Superior temporal gyrus (tissue), 1 donor: ENCODE results near the gene VENTX.

Source experiments
- DNase-seq: peaks from one replicate; pipeline ENCODE4 v3.0.0-alpha.2; 2016; ENCODE audit errors: extremely low spot score

VENTX gene

GRCh38 chr10:133235265-133235855 lies 2.3 kb upstream of the VENTX start:
- no peak for DNase-seq

GRCh38 chr10:133235932-133236331 lies 1.7 kb upstream of the VENTX start:
- no peak for DNase-seq

GRCh38 chr10:133236401-133237240 lies 1.0 kb upstream of the VENTX start:
- DNase-seq = no peak

- DNase-seq = no peak
Observed at GRCh38 chr10:133237241-133237587, 441 bp upstream of the VENTX start.

GRCh38 chr10:133238466-133238804 lies 780 bp downstream of the VENTX start:
- DNase-seq = no peak

GRCh38 chr10:133239990-133240389 lies 2.3 kb downstream of the VENTX start:
- no peak for DNase-seq

GRCh38 chr10:133241501-133242205 lies 4.0 kb downstream of the VENTX start:
- DNase-seq = no peak

GRCh38 chr10:133242611-133243356 lies 5.1 kb downstream of the VENTX start:
- no peak for DNase-seq

DNA sequence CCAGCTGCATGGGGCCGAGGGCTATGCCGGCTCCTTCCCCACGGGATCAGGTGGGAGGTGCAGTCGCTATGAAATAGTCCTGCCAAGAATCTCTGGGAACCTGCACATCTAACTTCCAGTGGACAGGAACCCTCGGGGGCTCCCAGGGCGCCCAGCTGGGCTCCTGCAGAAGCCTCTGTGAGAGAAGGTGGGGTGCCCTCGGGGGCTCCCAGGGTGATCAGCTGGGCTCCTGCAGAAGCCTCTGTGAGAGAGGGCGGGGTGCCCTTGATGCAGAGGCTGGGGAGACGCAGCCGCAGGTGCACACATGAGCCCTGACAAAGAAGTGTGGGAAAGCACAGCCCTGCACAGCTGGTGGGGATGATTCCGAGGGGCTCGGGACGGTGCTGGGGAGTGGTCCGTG lies 5.9 kb downstream of the VENTX start:
- DNase-seq = no peak

- no peak for DNase-seq
Observed at GRCh38 chr10:133245439-133246235, 8.0 kb downstream of the VENTX start.

DNA sequence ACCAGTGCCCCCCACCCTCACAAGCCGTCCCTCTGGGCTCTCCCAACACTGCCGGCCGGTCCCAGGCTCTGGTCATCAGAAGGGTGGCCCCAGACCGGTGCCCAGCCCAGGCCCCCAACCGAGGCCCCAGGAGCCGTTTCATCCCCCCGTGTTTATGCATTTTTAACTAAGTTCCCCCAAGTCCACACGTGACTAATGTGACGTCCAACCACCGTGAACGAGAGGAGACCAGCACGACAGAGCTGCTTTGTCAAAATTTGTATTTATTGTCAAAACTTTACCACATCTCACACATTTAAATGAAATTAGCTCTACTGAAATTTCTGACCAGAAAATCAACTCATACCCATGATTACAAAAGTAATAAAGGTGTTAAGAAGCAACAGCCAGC lies 8.6 kb downstream of the VENTX start:
- DNase-seq = no peak

- no peak for DNase-seq
Observed at GRCh38 chr10:133247681-133248333, 10.2 kb downstream of the VENTX start.

GRCh38 chr10:133248334-133248715 lies 10.7 kb downstream of the VENTX start:
- no peak for DNase-seq

- no peak for DNase-seq
Observed at GRCh38 chr10:133249094-133249780, 11.6 kb downstream of the VENTX start.

DNA sequence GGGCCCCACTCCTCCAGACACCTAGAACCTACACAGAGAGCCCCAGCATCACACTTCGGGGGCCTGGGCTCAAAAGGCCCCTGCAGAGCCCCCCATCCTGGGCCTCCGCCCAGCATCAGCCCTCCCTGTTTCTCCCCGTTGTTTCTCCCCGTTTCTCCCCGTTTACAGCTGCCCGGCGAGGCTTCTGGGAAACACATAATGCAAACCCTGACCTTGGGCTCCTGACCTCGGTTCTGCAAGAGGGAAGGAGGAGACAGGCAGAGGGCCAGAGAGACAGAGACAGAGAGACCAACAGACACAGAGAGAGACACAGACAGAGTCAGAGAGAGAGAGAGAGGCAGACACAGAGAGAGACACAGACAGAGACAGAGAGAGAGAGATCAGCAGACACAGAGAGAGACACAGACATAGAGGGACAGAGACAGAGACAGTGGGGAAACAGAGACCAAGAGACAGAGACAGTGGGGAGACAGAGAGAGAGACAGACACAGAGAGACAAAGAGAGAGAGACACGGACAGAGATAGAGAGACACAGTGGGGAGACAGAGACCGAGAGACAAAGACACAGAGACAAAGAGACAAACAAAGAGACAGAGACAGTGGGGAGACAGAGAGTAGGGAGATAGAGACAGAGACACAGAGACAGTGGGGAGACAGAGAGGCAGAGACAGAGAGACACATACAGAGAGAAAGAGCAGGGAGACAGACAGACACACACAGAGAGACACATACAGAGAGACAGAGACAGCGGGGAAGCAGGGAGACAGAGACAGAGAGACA lies 12.5 kb downstream of the VENTX start:
- no peak for DNase-seq

GRCh38 chr10:133251388-133252222 lies 13.9 kb downstream of the VENTX start:
- DNase-seq = no peak

- DNase-seq = no peak
Observed at GRCh38 chr10:133252223-133252552, 14.5 kb downstream of the VENTX start.

GRCh38 chr10:133253361-133253955 lies 15.8 kb downstream of the VENTX start:
- DNase-seq = no peak
